LNCAP (cell line): Measurements from ENCODE around the gene SLC39A2.

Source experiments
- TF ChIP-seq, protein P1 (sequence below): fragments of 450-650 bp; IDR thresholded peaks from 2 replicates; pipeline ENCODE4 v1.5.1; 2017; ENCODE audit warnings: mild to moderate bottlenecking

The SLC39A2 gene

DNA sequence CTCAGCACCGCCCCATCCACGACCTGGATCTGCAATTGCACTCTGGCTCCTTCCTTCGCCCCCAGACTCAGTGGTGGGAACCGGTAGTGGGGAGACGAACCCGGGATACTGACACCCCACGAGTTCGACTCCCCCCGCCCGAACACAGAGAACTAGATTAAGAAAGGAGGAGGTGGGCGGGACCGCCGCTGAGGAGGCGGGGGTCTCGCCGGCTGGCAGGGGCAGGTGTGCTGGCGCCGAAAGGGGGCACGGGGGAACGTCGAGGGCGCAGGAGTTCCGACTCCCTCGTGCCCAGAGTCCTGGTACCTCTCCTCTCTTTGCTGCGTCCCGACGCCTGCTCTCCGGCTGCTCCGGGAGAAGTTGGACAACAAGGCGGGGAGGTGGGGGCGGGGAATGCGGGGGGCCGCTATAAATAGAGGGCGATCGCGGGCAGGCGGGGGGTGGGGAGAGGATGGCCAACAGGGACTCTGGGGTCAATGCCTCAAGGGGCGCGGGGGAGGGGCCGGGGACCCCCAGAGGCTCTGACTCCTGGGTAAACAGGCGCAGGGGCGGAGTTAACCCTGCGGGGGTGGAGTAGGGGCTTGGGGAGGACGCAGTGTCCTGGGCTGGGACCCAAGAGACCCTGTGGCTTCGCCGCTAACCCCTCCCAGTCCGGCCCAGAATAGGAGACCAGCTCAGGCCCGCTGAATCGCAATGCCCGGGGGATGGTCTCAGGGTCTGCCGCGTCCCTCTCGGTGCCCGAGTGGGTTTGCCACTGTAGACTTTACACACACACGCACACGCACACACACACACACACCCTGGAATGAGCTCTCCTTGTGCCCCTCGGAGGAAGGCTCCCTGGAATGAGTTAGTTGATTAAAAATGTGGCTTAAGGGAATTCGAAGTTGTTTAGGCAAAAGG lies 26.5 kb downstream of the SLC39A2 start:
- TF ChIP-seq, protein P1, sequence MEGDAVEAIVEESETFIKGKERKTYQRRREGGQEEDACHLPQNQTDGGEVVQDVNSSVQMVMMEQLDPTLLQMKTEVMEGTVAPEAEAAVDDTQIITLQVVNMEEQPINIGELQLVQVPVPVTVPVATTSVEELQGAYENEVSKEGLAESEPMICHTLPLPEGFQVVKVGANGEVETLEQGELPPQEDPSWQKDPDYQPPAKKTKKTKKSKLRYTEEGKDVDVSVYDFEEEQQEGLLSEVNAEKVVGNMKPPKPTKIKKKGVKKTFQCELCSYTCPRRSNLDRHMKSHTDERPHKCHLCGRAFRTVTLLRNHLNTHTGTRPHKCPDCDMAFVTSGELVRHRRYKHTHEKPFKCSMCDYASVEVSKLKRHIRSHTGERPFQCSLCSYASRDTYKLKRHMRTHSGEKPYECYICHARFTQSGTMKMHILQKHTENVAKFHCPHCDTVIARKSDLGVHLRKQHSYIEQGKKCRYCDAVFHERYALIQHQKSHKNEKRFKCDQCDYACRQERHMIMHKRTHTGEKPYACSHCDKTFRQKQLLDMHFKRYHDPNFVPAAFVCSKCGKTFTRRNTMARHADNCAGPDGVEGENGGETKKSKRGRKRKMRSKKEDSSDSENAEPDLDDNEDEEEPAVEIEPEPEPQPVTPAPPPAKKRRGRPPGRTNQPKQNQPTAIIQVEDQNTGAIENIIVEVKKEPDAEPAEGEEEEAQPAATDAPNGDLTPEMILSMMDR, result no peak

DNA sequence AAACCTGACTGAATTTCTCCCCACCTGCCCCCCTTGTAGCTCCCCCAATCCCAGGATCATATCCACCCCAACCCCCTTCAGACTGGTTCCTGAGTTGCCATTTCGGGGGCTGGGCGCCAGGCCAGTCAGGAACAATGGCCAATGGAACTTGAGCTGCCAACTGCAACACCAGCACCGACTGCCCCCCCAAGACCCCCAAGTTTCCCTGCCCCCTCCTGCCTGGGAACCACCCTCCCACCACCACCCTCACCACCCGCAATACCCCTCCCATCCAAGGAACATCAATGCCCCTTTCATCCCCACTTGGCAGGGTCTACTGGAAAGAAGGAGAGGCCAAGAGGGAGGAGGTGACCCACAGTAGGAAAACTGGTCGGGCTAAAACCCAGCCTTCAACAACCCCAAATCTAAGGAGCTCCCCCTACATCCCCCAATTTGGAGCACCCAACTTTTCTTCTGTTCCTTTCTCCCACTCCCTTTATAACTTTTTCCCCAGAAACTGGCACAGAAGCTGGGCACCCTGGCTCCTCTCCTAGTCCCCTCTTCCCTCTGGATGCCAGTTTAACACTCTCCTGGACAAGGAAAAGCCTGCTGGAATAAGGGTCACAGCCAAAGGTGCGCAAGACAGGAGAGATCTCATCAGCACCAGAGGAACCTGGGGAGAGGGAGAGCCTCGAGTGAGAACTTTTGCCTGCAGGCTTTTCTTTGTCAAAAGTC lies 27.3 kb downstream of the SLC39A2 start:
- TF ChIP-seq, protein P1, result no peak

GRCh38 chr14:21026988-21027315 lies 27.9 kb downstream of the SLC39A2 start:
- TF ChIP-seq, protein P1, result no peak

- TF ChIP-seq, protein P1, result no peak
Observed at GRCh38 chr14:21029917-21030316, 30.8 kb downstream of the SLC39A2 start, which contains the start of gene TPPP2. Gene TPPP2 (plus strand): TSS chr14:21030217. CDS start chr14:21030582, 365 bp downstream.

GRCh38 chr14:21030531-21030930 lies 31.4 kb downstream of the SLC39A2 start:
- TF ChIP-seq, protein P1, result no peak

- TF ChIP-seq, protein P1, result no peak
Observed at GRCh38 chr14:21032326-21033132, 33.4 kb downstream of the SLC39A2 start.

GRCh38 chr14:21033133-21033698 lies 34.1 kb downstream of the SLC39A2 start:
- TF ChIP-seq, protein P1, result no peak
